Measurements from ENCODE around the gene GATAD2B. TPM values are rescaled to one million over a fixed set of nuclear protein-coding genes. Genes with fewer than 3 reads are reported as not detected.

The GATAD2B gene
- total and polyA plus RNA-seq, 9 donors = 11.2 to 73.0 (median 55.8) TPM

- Histone ChIP-seq H3K4me1 (ENCODE audit: insufficient read depth) (no peaks in the 10 kb centered on the region), H3K36me3 (no peaks in the 10 kb centered on the region), H3K4me3 (no peak overlapping the region), H3K27me3 (no peaks in the 10 kb centered on the region), H3K27ac (no peak overlapping the region), H3K9me3 (no peaks in the 10 kb centered on the region)
- 59 to 90% (median 69%) methylated on average over 2 of the region's 2 CpGs for WGBS, 3 donors
- peak in 1 of 5 donors; percentile 3 for DNase-seq
- TF ChIP-seq CTCF (IDR thresholded peaks at IDR 0.05) (no peak), EP300 (IDR thresholded peaks at IDR 0.05) (no peak), POLR2A (IDR thresholded peaks at IDR 0.05) (no peak)
- intact Hi-C loops (cut with DNase I) = no loop called here
Observed at GRCh38 chr1:153804112-153804511, 118.7 kb downstream of the GATAD2B start.

GRCh38 chr1:153803470-153804056 is 119.2 kb downstream of the GATAD2B start:
- peak in 1 of 5 donors; percentile 4 for DNase-seq
- no peaks in the 10 kb centered on the region for H3K9me3 ChIP-seq
- H3K4me3 ChIP-seq = no peak overlapping the region
- no peak overlapping the region for H3K27ac ChIP-seq
- H3K27me3 ChIP-seq = no peaks in the 10 kb centered on the region
- intact Hi-C loops (cut with DNase I) = no loop called here
- H3K36me3 ChIP-seq = no peaks in the 10 kb centered on the region
- H3K4me1 ChIP-seq (ENCODE audit: insufficient read depth) = no peaks in the 10 kb centered on the region
- 64 to 73% (median 72%) methylated on average over 3 of the region's 3 CpGs for WGBS, 3 donors
- no peak for TF ChIP-seq CTCF (IDR thresholded peaks at IDR 0.05)
- TF ChIP-seq EP300 (IDR thresholded peaks at IDR 0.05) = no peak
- TF ChIP-seq POLR2A (IDR thresholded peaks at IDR 0.05) = no peak

GRCh38 chr1:153801786-153802697 is 120.7 kb downstream of the GATAD2B start:
- no peaks in the 10 kb centered on the region for H3K36me3 ChIP-seq
- no peak overlapping the region for H3K4me3 ChIP-seq
- H3K27ac ChIP-seq = no peak overlapping the region
- no peaks in the 10 kb centered on the region for H3K4me1 ChIP-seq (ENCODE audit: insufficient read depth)
- DNase-seq = peak in 1 of 5 donors; percentile 13
- intact Hi-C loops (cut with DNase I) = no loop called here
- TF ChIP-seq POLR2A (IDR thresholded peaks at IDR 0.05) (no peak), EP300 (IDR thresholded peaks at IDR 0.05) (no peak), CTCF (IDR thresholded peaks at IDR 0.05) (no peak)
- 75 to 92% (median 75%) methylated on average over 7 of the region's 7 CpGs for WGBS, 3 donors
- H3K9me3 ChIP-seq = no peaks in the 10 kb centered on the region
- no peaks in the 10 kb centered on the region for H3K27me3 ChIP-seq

GRCh38 chr1:153801028-153801625 is 121.6 kb downstream of the GATAD2B start:
- 94 to 96% (median 96%) methylated on average over 6 of the region's 6 CpGs for WGBS, 3 donors

More at GRCh38 chr1:153801028-153801625, 121.6 kb downstream of the GATAD2B start:
- intact Hi-C loops (cut with DNase I) = no loop called here
- Histone ChIP-seq H3K27me3 (no peaks in the 10 kb centered on the region), H3K9me3 (no peaks in the 10 kb centered on the region), H3K36me3 (no peaks in the 10 kb centered on the region), H3K4me3 (no peak overlapping the region), H3K4me1 (ENCODE audit: insufficient read depth) (no peaks in the 10 kb centered on the region), H3K27ac (no peak overlapping the region)
- DNase-seq = peak in 1 of 5 donors; percentile 14
- TF ChIP-seq POLR2A (IDR thresholded peaks at IDR 0.05) (no peak), EP300 (IDR thresholded peaks at IDR 0.05) (no peak), CTCF (IDR thresholded peaks at IDR 0.05) (no peak)

Measured in ovary (tissue), 9 donors.